ENCODE measurements around the gene RBM33. TPM values are rescaled to one million over a fixed set of nuclear protein-coding genes. Genes with fewer than 3 reads are reported as not detected.

Gene RBM33
- polyA plus RNA-seq, 3 donors, result 15.0 to 27.7 (median 22.2) TPM

DNA sequence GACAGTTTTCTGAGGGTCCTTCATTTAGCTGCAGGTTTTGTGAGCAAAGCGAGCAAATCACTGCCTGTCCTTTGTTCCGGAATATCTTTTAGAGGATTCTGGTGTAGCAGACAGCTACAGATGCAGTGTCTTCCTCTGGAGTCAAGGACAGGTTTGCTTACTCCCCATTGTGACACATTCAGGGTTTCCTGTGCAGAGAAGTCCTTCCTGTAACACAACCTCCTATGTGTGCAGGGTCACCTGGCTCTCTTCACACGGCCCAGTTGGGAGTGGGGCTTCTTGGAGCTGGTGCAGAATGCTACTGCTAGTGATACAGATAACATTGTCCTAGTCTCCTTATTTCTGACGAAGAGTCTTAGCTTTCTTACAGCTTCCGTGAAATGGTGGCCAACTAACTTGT lies 47.9 kb downstream of the RBM33 start:
- Histone ChIP-seq H3K4me3 (replicated peaks in 1 of 3; ENCODE audit: low read depth in 2 of 3, low read length in 3 of 3) (no peak overlapping the region), H3K36me3 (replicated peaks in 1 of 2; ENCODE audit: control insufficient read depth in 1 of 2, insufficient read depth in 2 of 2, low read length in 2 of 2) (peaks cover 5 to 31% of the 10 kb centered on the region in 2 donors), H3K9me3 (replicated peaks in 1 of 2; ENCODE audit: control insufficient read depth in 1 of 2, insufficient read depth in 1 of 2, low read length in 2 of 2) (no peaks in the 10 kb centered on the region), H3K9ac (ENCODE audit: insufficient read depth, low read length, poor library complexity, severe bottlenecking) (no peak overlapping the region), H3K4me2 (replicated peaks; ENCODE audit: extremely low read depth, low read length, poor library complexity, severe bottlenecking) (no peak overlapping the region), H3K4me1 (ENCODE audit: control insufficient read depth in 1 of 2, insufficient read depth in 2 of 2, low read length in 2 of 2) (no peaks in the 10 kb centered on the region), H2AFZ (ENCODE audit: insufficient read depth, low read depth, low read length, poor library complexity, severe bottlenecking) (no peak overlapping the region), H3K79me2 (ENCODE audit: insufficient read depth, low read length) (peaks cover 76% of the 10 kb centered on the region), H4K20me1 (ENCODE audit: insufficient read depth, low read length) (peaks cover 77% of the 10 kb centered on the region), H3K27me3 (ENCODE audit: control insufficient read depth in 2 of 2, insufficient read depth in 2 of 2, low read length in 2 of 2) (no peaks in the 10 kb centered on the region), H3K27ac (ENCODE audit: low read depth in 1 of 2, low read length in 2 of 2) (no peak overlapping the region)
- TF ChIP-seq, protein P1, sequence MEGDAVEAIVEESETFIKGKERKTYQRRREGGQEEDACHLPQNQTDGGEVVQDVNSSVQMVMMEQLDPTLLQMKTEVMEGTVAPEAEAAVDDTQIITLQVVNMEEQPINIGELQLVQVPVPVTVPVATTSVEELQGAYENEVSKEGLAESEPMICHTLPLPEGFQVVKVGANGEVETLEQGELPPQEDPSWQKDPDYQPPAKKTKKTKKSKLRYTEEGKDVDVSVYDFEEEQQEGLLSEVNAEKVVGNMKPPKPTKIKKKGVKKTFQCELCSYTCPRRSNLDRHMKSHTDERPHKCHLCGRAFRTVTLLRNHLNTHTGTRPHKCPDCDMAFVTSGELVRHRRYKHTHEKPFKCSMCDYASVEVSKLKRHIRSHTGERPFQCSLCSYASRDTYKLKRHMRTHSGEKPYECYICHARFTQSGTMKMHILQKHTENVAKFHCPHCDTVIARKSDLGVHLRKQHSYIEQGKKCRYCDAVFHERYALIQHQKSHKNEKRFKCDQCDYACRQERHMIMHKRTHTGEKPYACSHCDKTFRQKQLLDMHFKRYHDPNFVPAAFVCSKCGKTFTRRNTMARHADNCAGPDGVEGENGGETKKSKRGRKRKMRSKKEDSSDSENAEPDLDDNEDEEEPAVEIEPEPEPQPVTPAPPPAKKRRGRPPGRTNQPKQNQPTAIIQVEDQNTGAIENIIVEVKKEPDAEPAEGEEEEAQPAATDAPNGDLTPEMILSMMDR (IDR thresholded peaks at IDR 0.05), result no peak
- no peak for DNase-seq
- H3K9me3 Mint-ChIP-seq, result peaks cover 0 to 3% (median 0%) of the 10 kb centered on the region in 7 donors
- no peak overlapping the region for H3K4me3 Mint-ChIP-seq
- H3K36me3 Mint-ChIP-seq, result peaks cover 33 to 46% of the 10 kb centered on the region in 2 donors
- 100% methylated on average over 2 of the region's 5 CpGs for WGBS (ENCODE audit: insufficient coverage)
- H3K27me3 Mint-ChIP-seq (ENCODE audit: low read depth in 3 of 3), result no peaks in the 10 kb centered on the region
- H3K27ac Mint-ChIP-seq, result no peak overlapping the region
- intact Hi-C loops (cut with micrococcal nuclease), result no loop called here
- H3K4me1 Mint-ChIP-seq, result peaks cover 13% of the 10 kb centered on the region

- peaks cover 89% of the 10 kb centered on the region for H4K20me1 ChIP-seq (ENCODE audit: insufficient read depth, low read length)
- no peaks in the 10 kb centered on the region for H3K4me1 ChIP-seq (ENCODE audit: control insufficient read depth in 1 of 2, insufficient read depth in 2 of 2, low read length in 2 of 2)
- H3K4me1 Mint-ChIP-seq, result peaks cover 13% of the 10 kb centered on the region
- peaks cover 27 to 40% of the 10 kb centered on the region in 2 donors for H3K36me3 Mint-ChIP-seq
- H3K27ac ChIP-seq (ENCODE audit: low read depth in 1 of 2, low read length in 2 of 2), result no peak overlapping the region
- no peak overlapping the region for H3K4me3 Mint-ChIP-seq
- no peak for DNase-seq
- no peak overlapping the region for H3K4me3 ChIP-seq (replicated peaks in 1 of 3; ENCODE audit: low read depth in 2 of 3, low read length in 3 of 3)
- peaks cover 5 to 31% of the 10 kb centered on the region in 2 donors for H3K36me3 ChIP-seq (replicated peaks in 1 of 2; ENCODE audit: control insufficient read depth in 1 of 2, insufficient read depth in 2 of 2, low read length in 2 of 2)
- no peak overlapping the region for H3K27ac Mint-ChIP-seq
- peaks cover 86% of the 10 kb centered on the region for H3K79me2 ChIP-seq (ENCODE audit: insufficient read depth, low read length)
- H3K9ac ChIP-seq (ENCODE audit: insufficient read depth, low read length, poor library complexity, severe bottlenecking), result no peak overlapping the region
- H3K9me3 Mint-ChIP-seq, result no peaks in the 10 kb centered on the region
- no peak overlapping the region for H3K4me2 ChIP-seq (replicated peaks; ENCODE audit: extremely low read depth, low read length, poor library complexity, severe bottlenecking)
- no peaks in the 10 kb centered on the region for H3K9me3 ChIP-seq (replicated peaks in 1 of 2; ENCODE audit: control insufficient read depth in 1 of 2, insufficient read depth in 1 of 2, low read length in 2 of 2)
- intact Hi-C loops (cut with micrococcal nuclease), result no loop called here
- TF ChIP-seq, protein P1 (IDR thresholded peaks at IDR 0.05), result no peak
- no peaks in the 10 kb centered on the region for H3K27me3 Mint-ChIP-seq (ENCODE audit: low read depth in 3 of 3)
- H2AFZ ChIP-seq (ENCODE audit: insufficient read depth, low read depth, low read length, poor library complexity, severe bottlenecking), result no peak overlapping the region
- H3K27me3 ChIP-seq (ENCODE audit: control insufficient read depth in 2 of 2, insufficient read depth in 2 of 2, low read length in 2 of 2), result no peaks in the 10 kb centered on the region
- WGBS (ENCODE audit: insufficient coverage), result 86% methylated on average over 1 of the region's 5 CpGs
These were observed 49.4 kb downstream of the RBM33 start for GRCh38 chr7:155693826-155694225.
